Ascending aorta (tissue), 2 donors: ENCODE data around the gene CCDC150. TPM values are rescaled to one million over a fixed set of nuclear protein-coding genes. Genes with fewer than 3 reads are reported as not detected.

Source experiments
- DNase-seq, 2 donors: peaks; one replicate each; pipeline ENCODE4 v3.0.0-alpha.2; 2019; ENCODE audit warnings: low spot score in 2 of 2
- H3K27ac ChIP-seq, 2 donors: fragments of 200-600 bp; sonication (generic); one replicate each; pipeline ENCODE4 v1.5.1; 2016 to 2017; ENCODE audit warnings: mild to moderate bottlenecking in 1 of 2
- H3K27me3 ChIP-seq: fragments of 200-600 bp; sonication (generic); one replicate; pipeline ENCODE4 v1.5.1; 2017
- H3K36me3 ChIP-seq, 2 donors: fragments of 200-600 bp; sonication (generic); one replicate each; pipeline ENCODE4 v1.5.1; 2016
- H3K4me1 ChIP-seq, 2 donors: fragments of 200-600 bp; sonication (generic); one replicate each; pipeline ENCODE4 v1.5.1; 2016 to 2017; ENCODE audit warnings: mild to moderate bottlenecking in 1 of 2
- H3K4me3 ChIP-seq, 2 donors: fragments of 200-600 bp; sonication (generic); one replicate each; pipeline ENCODE4 v1.5.1; 2016 to 2017; ENCODE audit warnings: mild to moderate bottlenecking in 1 of 2
- H3K9me3 ChIP-seq, 2 donors: fragments of 200-600 bp; sonication (generic); one replicate each; pipeline ENCODE4 v1.5.1; 2016
- CTCF ChIP-seq, 3 experiments: fragments of 200-600 bp in 2 of 3; fragments of 450-650 bp in 1 of 3; sonication (generic) in 2 of 3; IDR thresholded peaks; one replicate each; pipeline ENCODE4 v1.5.1; 2016 to 2019; ENCODE audit warnings: antibody characterized with exemption in 3 of 3, mild to moderate bottlenecking in 1 of 3, moderate library complexity in 1 of 3
- intact Hi-C: fragments of 100-400 bp; cut with DNase I; formaldehyde crosslinking; loops from one replicate; pipeline ENCODE4 v1.15.1; 2023
- total RNA-seq: library from RNA; depleted of rRNA; stranded (reverse); fragments of >200 nt; gene quantifications from one replicate; pipeline ENCODE4 v1.1.0, GENCODE V29; 2016

The CCDC150 gene
- 7.1 TPM for total RNA-seq

- intact Hi-C loops, result loop anchor here (1.0 to 10.0 kb wide), 7 partner anchors 39 to 813 kb away; partner anchors contain the start of genes COQ10B, DNAH7, HECW2 and PGAP1
- Histone ChIP-seq H3K9me3 (no peaks in the 10 kb centered on the region), H3K36me3 (no peaks in the 10 kb centered on the region), H3K4me3 (peak within 1 kb of the TSS; percentile 70 to 72), H3K27ac (no peak within 1 kb of the TSS), H3K4me1 (peaks cover 0 to 5% of the 10 kb centered on the region in 2 donors), H3K27me3 (no peaks in the 10 kb centered on the region)
- TF ChIP-seq CTCF (IDR thresholded peaks at IDR 0.05), result peak; percentile 12 to 51 (median 21)
- peak; percentile 75 to 96 for DNase-seq
Measured at GRCh38 chr2:196639180-196640030, at the start of gene CCDC150. Gene CCDC150 (plus strand): TSS chr2:196639715. CDS start chr2:196639767, 52 bp downstream.

- Histone ChIP-seq H3K4me1 (no peaks in the 10 kb centered on the region), H3K27me3 (no peaks in the 10 kb centered on the region), H3K4me3 (no peak overlapping the region), H3K9me3 (no peaks in the 10 kb centered on the region), H3K27ac (no peak overlapping the region), H3K36me3 (no peaks in the 10 kb centered on the region)
- DNase-seq, result no peak
- intact Hi-C loops, result loop anchor here (10.0 kb wide), 1 partner anchor 515 kb away; no protein-coding TSS in a partner anchor
- TF ChIP-seq CTCF (IDR thresholded peaks at IDR 0.05), result no peak
Measured at GRCh38 chr2:196590286-196590685, 49.2 kb upstream of the CCDC150 start.

GRCh38 chr2:196591004-196591403, 48.5 kb upstream of the CCDC150 start:
- H3K27me3 ChIP-seq, result no peaks in the 10 kb centered on the region
- no peak overlapping the region for H3K4me3 ChIP-seq
- no peaks in the 10 kb centered on the region for H3K9me3 ChIP-seq
- no peaks in the 10 kb centered on the region for H3K36me3 ChIP-seq
- intact Hi-C loops, result loop anchor here (10.0 kb wide), 1 partner anchor 516 kb away; no protein-coding TSS in a partner anchor
- DNase-seq, result no peak
- no peak overlapping the region for H3K27ac ChIP-seq
- TF ChIP-seq CTCF (IDR thresholded peaks at IDR 0.05), result no peak
- no peaks in the 10 kb centered on the region for H3K4me1 ChIP-seq

GRCh38 chr2:196591621-196592022, 47.9 kb upstream of the CCDC150 start:
- Histone ChIP-seq H3K36me3 (no peaks in the 10 kb centered on the region), H3K9me3 (no peaks in the 10 kb centered on the region), H3K27ac (no peak overlapping the region), H3K4me1 (no peaks in the 10 kb centered on the region), H3K4me3 (peak overlapping the region in 1 of 2 donors; percentile 71), H3K27me3 (no peaks in the 10 kb centered on the region)
- no peak for DNase-seq
- intact Hi-C loops, result loop anchor here (2.0 to 10.0 kb wide), 2 partner anchors 47 to 517 kb away; partner anchors contain the start of gene CCDC150
- no peak for TF ChIP-seq CTCF (IDR thresholded peaks at IDR 0.05)

GRCh38 chr2:196592331-196592910, 47.1 kb upstream of the CCDC150 start:
- no peaks in the 10 kb centered on the region for H3K36me3 ChIP-seq
- no peak for DNase-seq
- peak in 1 of 3 experiments; percentile 27 for TF ChIP-seq CTCF (IDR thresholded peaks at IDR 0.05)
- peak overlapping the region; percentile 84 to 88 for H3K27ac ChIP-seq
- intact Hi-C loops, result loop anchor here (2.0 to 10.0 kb wide), 2 partner anchors 46 to 518 kb away; partner anchors contain the start of gene CCDC150
- H3K27me3 ChIP-seq, result no peaks in the 10 kb centered on the region
- peak overlapping the region; percentile 70 to 71 for H3K4me3 ChIP-seq
- no peaks in the 10 kb centered on the region for H3K9me3 ChIP-seq
- H3K4me1 ChIP-seq, result no peaks in the 10 kb centered on the region
